GM18951 (cell line): Measurements from ENCODE around the gene LHPP.

Experiments
- POLR2A ChIP-seq: IDR thresholded peaks from 4 replicates; pipeline ENCODE4 v1.6.1; 2011; ENCODE audit warnings: mild to moderate bottlenecking; ENCODE audit not compliant: insufficient read length, insufficient read depth; ENCODE audit errors: extremely low read depth
- in situ Hi-C: fragments of 300-500 bp; cut with MboI; formaldehyde crosslinking; loops from one replicate; pipeline ENCODE4 v1.12.0; 2022; ENCODE audit warnings: low sequenced_read_pairs, mixed read lengths, inconsistent platforms; ENCODE audit not compliant: unreplicated experiment

Gene LHPP

DNA sequence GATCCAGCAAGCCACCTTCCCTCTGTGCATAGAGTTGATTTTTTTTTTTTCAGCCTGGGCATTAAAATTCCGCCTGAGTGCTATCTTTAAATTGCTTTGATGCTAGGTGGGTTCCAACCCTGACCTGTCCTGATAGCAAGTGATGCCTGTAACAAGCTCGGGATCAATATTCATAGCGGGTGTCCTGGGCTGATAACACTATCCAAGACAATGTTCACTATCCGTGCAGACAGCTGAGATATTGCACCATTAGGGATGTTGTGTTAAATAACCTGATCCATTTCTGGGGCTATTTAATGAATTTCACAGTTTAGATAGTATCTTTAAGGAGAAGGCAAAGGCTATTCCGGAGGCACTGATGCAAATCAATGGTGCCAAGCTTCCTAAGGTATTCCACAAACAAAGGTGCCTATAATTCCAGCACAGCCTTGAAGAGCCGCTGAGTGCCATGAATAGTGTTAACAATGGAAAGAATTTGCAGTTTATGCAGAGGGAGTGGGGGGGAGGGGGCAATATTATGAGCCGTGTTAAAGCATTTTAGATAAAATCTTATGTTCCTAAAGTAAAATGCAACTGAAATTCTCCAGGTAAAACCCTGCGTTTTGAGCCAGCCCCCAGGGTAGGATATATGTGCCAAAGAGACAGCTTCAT lies 7.5 kb upstream of the LHPP start:
- in situ Hi-C loops = no loop called here
- no peak for TF ChIP-seq POLR2A

DNA sequence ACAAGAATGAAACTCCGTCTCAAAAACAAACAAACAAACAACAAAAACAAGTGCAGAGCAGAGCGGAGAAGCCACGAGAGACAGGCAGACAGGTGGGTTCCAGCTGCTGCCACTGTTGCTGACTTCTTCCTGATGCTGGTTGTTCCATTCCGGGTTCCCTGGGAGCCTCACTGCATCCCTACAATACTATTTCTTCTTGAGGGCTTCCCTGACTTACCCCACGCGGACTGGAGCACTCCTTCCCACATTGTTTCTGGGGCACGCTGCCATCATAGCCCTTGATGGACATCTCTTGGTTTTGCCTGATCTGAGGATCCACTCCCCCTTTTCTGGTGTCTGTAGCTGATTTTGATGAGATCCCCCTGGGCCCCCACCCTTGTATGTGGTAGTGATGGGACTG lies 6.2 kb upstream of the LHPP start:
- no peak for TF ChIP-seq POLR2A
- in situ Hi-C loops = no loop called here

DNA sequence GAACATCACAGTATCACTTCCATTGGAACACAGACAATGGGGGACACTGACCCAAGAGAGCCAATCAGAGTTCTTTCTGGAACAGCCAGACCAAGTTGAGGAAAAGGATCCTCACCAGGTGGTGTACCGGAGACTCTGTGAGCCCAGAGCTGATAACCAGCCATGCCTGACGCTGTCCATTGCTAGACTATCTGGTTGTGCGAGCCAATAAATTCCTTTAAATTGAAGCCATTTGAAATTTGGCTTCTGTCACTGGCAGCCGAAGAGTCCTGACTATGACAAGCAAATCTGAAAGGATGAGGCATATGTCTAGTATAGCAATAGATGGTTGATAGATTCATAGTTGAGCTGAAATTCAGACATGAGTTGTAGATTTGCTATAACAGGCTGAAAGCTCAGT lies 3.1 kb upstream of the LHPP start:
- in situ Hi-C loops = no loop called here
- TF ChIP-seq POLR2A = no peak

DNA sequence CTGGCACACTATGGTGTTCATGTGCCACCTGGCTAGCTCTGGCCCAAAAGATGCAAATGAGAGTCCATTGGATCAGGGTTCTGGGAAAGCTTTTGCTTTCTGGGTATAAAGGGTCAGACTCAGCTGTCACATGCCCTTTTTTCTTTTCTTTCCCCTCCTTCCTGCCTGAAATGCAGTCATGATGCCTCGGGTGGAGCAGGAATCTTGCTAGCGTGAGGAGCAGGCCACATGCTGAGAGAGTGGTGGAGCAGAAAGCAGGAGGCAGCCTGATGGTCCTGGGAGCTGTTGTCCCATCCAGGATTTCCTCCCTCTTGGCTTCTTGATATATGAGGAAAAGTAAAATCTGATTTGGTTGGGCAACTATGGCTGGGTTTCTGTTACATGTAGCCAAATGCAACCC lies 2.7 kb upstream of the LHPP start:
- TF ChIP-seq POLR2A = no peak
- in situ Hi-C loops = no loop called here

DNA sequence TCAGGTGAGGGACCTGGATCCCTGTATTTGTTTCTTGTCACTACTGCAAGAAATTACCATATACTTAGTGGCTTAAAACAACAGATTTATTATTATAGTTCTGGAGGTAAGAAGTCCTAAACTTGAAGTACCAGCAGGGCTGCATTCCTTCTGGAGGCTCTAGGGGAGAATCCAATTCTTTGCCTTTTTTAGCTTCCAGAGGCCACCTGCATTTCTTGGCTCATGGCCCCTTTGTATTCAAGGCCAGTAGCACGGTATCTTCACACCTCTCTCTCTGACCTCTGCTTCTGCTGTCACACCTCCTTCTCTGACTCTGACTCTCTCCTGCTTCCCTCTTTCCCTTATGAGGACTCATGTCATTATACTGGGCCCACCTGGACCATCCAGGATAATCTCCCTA lies 2.2 kb upstream of the LHPP start:
- TF ChIP-seq POLR2A = no peak
- in situ Hi-C loops = no loop called here

DNA sequence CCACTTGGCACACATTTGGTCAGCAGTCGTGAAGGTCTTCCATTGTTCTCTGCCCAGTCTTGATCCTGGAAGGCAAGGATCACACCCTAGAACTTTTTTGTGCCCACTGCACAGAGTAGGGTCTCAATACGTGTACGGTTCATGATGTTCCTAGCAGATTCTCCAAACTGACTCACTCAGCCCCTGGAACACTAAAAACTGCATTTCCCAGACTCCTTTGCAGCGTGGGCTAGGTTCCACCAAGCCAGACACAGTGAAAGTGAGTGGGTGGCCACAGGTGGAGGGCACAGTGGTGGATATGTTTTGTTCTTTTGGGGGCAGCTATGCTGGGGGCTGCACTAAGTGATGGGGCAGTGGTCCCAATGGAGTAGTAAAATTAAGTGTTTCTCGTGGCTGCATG lies 1.5 kb upstream of the LHPP start:
- TF ChIP-seq POLR2A = no peak
- in situ Hi-C loops = no loop called here

DNA sequence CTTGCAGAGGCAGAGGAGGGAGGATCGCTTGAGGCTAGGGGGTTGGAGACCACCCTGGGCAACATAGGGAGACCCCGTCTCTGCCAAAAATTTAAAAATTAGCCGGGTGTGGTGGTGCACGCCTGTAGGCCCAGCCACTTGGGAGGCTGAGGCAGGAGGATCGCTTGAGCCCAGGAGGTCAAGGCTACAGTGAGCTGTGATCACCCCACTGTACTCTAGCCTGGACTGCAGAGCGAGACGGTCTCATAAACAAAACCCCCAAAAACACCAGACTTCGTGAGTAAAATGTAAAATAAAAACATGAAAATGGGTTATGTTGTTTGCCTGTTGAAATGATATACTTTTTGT lies 699 bp downstream of the LHPP start:
- in situ Hi-C loops = no loop called here
- TF ChIP-seq POLR2A = no peak

DNA sequence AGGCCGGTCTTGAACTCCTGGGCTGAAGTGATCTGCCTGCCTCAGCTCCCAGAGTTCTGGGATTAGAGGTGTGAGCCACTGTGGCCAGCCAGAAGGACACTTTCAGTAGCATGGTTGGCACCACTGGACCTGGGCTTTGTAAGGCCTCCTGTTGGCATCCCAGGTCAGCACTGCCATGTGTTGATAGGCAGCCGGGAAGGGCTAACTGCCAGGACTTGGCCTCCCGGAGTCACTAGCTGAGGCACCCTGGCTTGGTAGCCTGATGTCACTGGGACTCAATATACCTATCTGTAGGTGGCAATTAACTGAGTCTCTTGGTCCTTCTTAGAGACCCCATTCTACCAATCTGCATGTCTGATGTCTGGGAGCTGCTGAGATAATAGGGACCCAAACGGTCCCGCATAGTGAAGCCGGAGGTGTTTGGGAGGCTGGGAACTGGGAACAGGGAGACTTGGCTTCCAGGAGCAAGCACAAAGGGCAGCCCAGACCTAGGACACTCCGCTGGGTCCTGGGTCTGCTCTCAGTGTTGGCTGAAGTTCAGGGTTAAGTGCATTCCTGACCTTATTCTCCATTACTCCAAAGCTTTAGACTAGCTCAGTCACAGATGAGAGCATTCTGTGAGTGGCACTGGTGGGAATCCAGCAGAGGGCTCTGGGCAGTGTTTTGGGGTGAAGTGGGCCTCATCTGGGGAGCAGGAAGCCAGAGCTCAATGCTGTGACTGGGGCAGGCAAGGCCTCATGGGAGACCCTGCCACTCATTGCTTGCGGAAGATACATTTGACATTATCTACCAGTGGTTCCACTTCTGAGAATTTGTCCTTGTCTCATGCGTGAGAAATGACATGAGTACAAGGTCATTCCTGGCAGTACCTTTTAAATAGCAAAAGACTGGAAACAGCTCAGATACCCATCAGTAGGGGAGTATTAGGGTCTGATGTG lies 2.7 kb downstream of the LHPP start:
- in situ Hi-C loops = no loop called here
- TF ChIP-seq POLR2A = no peak

DNA sequence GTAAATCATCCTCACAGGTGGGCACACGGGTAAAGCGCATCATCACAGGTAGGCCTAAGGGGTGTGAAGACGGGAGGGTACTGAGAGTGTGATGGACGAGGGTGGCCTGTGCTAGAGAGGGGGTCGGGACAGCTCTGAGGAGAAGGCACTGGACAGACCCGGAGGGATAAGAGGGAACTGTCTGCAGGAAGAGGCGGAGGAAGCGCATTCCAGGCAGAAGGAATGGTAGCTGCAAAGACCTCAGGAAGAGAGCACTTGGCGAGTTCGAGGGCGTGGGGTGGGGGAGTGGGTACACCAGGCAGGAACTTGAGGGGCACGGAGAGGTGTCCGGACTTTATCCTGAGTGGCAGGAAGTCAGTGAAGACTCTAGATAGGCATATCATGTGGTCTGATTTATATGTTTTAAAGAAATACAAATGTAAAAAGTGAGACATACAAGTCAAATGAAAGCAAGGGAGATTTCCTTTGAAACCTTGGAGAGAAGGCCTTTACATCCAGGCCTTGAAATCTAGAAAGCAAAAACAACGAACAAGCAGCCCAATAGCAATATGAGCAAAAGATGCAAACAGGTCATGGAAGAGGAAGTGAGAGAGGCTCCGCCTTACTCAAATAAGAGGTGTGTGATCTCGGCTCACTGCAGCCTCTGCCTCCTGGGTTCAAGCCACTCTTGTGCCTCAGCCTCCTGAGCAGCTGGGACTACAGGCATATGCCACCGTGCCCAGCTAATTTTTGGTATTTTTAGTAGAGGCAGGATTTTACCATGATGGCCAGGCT lies 3.6 kb downstream of the LHPP start:
- no peak for TF ChIP-seq POLR2A
- in situ Hi-C loops = no loop called here

DNA sequence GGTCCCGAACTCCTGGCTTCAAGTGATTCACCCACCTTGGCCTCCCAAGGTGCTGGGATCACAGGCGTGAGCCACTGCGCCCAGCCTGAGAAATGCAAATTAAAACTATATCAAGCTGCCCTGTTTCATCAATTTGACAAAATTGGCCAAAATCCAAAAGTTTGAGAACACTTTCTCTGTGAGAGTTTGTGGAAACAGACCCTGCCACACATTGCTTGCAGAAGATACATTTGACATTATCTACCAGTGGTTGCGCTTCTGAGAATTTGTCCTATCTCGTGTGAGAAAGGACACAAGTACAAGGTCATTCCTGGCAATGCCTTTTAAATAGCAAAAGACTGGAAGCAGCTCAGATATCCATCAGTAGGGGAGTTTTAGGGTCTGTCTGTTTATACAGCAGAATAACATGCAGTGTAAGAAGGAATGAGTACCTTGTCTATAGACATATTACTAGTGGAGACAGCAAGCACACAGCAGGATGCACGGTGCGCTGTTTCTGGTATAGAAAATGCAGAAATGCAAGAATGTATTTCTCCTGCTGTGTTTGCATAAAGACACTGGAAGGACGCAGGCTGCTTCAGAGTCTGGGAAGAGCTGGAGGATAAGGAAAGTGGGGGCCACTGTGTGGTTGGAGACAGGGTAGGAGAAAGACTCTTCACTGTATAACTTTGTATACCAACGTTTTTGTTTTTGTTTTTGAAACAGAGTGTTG lies 4.3 kb downstream of the LHPP start:
- no peak for TF ChIP-seq POLR2A
- in situ Hi-C loops = no loop called here

DNA sequence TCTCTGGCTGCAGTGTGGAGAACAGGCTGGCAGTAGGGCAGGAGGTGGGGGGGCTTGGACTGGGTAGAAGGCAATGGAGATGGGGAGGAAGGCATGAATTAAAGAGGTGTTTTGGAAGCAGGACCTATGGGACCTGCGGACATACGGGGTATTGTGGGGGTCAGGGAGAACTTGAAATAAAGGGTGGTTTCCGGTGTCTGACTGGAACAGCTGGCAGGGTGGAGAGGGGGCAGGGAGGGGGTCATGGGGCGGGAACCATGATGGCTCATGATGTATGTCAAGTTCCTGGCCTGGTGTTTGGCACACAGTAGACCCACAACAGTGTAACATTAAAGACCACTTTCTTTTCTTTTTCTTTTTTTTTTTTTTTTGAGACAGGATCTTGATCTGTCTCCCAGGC lies 5.5 kb downstream of the LHPP start:
- no peak for TF ChIP-seq POLR2A
- in situ Hi-C loops = no loop called here

DNA sequence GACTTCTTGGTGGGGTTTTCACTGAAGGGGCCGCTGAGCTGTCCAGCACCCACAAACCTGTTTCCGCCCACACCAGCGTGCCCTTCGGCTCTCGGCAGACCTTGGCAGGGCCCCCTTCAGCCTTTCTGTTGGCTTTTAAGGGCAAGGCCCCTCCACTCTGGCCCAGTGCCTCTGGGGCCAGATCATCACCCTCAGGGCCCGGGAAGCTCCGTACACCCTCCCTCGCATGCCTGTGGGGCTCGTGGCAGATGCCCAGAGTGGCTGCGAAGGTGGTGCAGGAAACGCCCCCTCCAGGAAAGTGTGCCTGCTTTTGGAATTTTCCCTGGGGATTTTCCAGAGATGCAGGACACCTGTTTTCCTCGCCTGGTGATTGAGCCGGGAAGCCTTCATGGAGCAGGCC lies 7.0 kb downstream of the LHPP start:
- no peak for TF ChIP-seq POLR2A
- in situ Hi-C loops = no loop called here

DNA sequence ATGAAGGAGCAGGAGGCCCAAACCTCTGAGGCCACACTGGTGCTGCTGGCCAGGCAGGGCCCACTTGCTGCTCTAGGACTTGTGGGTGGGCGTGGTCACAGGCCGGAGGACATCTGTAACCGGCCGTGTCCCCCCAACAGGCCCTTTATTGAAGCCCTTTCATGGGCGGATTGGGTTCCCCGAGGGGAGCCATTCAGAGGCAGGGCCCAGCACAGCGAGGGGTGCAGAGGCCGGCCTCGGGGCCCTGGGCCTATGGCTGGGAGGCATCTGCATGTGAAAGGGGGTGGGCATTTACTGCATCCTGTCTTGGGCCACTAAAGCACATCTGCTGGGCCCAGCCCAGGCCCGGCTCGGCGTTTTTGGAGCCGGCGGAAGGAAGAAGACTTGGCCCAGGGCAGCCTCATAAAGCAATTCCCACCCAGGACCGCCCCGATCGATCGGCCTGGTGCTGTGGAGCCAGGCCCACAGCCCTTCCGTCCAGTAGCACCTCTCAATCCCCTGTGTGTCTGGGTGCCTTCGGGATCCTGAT lies 8.4 kb downstream of the LHPP start:
- in situ Hi-C loops = no loop called here

More for the DNA sequence above, 8.4 kb downstream of the LHPP start:
- no peak for TF ChIP-seq POLR2A
